GM12892 (cell line): ENCODE data around the gene SYT6.

Source experiments
- POLR2A ChIP-seq: IDR thresholded peaks from 2 replicates; pipeline ENCODE4 v1.6.1; 2011; ENCODE audit warnings: low read depth, low read length, control low read depth
- TAF1 ChIP-seq: IDR thresholded peaks from 2 replicates; pipeline ENCODE4 v1.6.1; 2011; ENCODE audit warnings: low read depth, mild to moderate bottlenecking, control low read depth, low read length, borderline replicate concordance

GRCh38 chr1:114105421-114105979 lies 48.2 kb downstream of the SYT6 start:
- no peak for TF ChIP-seq POLR2A
- no peak for TF ChIP-seq TAF1
